ENCODE data around the gene ATP9A. TPM values are rescaled to one million over a fixed set of nuclear protein-coding genes. Genes with fewer than 3 reads are reported as not detected.
"Not testable (repeated sequence)": the region's sequence is repeated elsewhere in the genome, so short reads cannot be mapped to it uniquely, and the experiment has no call there.

ATP9A gene
- total RNA-seq, 1 donor from 2014 or later, result 260 TPM

GRCh38 chr20:51688600-51689244 is 79.5 kb downstream of the ATP9A start:
- DNase-seq, result no peak

- DNase-seq, result no peak
Measured at GRCh38 chr20:51687630-51688029, 80.6 kb downstream of the ATP9A start.

GRCh38 chr20:51687108-51687507 is 81.1 kb downstream of the ATP9A start:
- DNase-seq, result no peak

GRCh38 chr20:51685494-51685893 is 82.7 kb downstream of the ATP9A start:
- DNase-seq, result not testable (repeated sequence)

GRCh38 chr20:51680067-51680749 is 88.0 kb downstream of the ATP9A start:
- no peak for DNase-seq

- no peak for DNase-seq
Measured at GRCh38 chr20:51679254-51679921, 88.8 kb downstream of the ATP9A start.

GRCh38 chr20:51678026-51678697 is 90.0 kb downstream of the ATP9A start:
- DNase-seq, result peak; percentile 82

- DNase-seq, result no peak
Measured at GRCh38 chr20:51668947-51669346, 99.2 kb downstream of the ATP9A start.

- no peak for DNase-seq
Measured at GRCh38 chr20:51668515-51668914, 99.7 kb downstream of the ATP9A start.

- DNase-seq, result no peak
Measured at GRCh38 chr20:51667491-51667890, 100.7 kb downstream of the ATP9A start.

- DNase-seq, result no peak
Measured at GRCh38 chr20:51667002-51667408, 101.2 kb downstream of the ATP9A start.

- no peak for DNase-seq
Measured at GRCh38 chr20:51666126-51666525, 102.1 kb downstream of the ATP9A start.

GRCh38 chr20:51665543-51666118 is 102.6 kb downstream of the ATP9A start:
- no peak for DNase-seq

GRCh38 chr20:51661609-51662178 is 106.5 kb downstream of the ATP9A start:
- no peak for DNase-seq

GRCh38 chr20:51660672-51661608 is 107.2 kb downstream of the ATP9A start:
- no peak for DNase-seq

- DNase-seq, result no peak
Measured at GRCh38 chr20:51659491-51660050, 108.6 kb downstream of the ATP9A start.

- no peak for DNase-seq
Measured at GRCh38 chr20:51656726-51657260, 111.4 kb downstream of the ATP9A start.

- not testable (repeated sequence) for DNase-seq
Measured at GRCh38 chr20:51656089-51656488, 112.1 kb downstream of the ATP9A start.

GRCh38 chr20:51654495-51654894 is 113.7 kb downstream of the ATP9A start:
- no peak for DNase-seq

GRCh38 chr20:51654060-51654459 is 114.1 kb downstream of the ATP9A start:
- DNase-seq, result no peak

Measured in occipital lobe (tissue), 2 donors.